ENCODE results near the gene TOLLIP.

The TOLLIP gene

DNA sequence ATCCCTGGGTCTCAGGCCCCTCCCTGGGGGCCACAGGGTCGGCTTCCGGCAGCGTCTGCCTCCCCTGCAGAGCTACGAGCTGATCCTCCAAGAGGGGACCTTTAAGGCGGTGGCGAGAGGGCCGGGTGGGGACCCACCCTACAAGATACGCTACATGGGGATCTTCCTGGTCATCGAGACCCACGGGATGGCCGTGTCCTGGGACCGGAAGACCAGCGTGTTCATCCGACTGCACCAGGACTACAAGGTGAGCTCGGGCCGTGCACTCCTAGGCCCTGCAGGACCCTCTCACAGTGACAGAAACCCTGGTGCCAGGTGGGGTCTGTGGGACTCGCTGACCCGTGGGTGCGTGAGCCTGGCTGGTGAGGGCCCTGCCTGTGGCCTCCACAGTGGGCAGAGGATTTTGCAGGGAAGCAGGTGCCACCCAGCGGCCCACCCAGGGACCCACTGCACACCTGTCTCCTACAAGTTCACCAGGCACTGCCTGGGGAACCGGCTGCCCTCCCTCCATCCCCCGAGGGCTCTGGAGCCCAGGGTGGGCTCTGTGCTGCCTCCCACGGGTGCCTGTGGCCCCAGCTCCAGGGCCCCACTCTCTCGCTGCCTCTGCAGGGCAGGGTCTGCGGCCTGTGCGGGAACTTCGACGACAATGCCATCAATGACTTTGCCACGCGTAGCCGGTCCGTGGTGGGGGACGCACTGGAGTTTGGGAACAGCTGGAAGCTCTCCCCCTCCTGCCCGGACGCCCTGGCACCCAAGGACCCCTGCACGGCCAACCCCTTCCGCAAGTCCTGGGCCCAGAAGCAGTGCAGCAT is 72.9 kb downstream of the TOLLIP start:
- peaks cover 0 to 32% (median 21%) of the 10 kb centered on the region in 11 experiments; a peak in 15 of 22 replicates for H3K27me3 ChIP-seq
- no peak overlapping the region for H3K9ac ChIP-seq
- H3K4me2 ChIP-seq = no peak overlapping the region
- no peaks in the 10 kb centered on the region for H3K36me3 ChIP-seq
- peaks cover 0 to 34% (median 2%) of the 10 kb centered on the region in 11 experiments; a peak in 9 of 22 replicates for H4K20me1 ChIP-seq
- no peak overlapping the region for H3K4me3 ChIP-seq
- no peak overlapping the region for H3K27ac ChIP-seq
- TF ChIP-seq Cebpa-rat (IDR thresholded peaks at IDR 0.05) = no peak
- peaks cover 0 to 10% (median 0%) of the 10 kb centered on the region in 10 experiments; a peak in 7 of 20 replicates for H3K4me1 ChIP-seq
- peaks cover 0 to 9% (median 3%) of the 10 kb centered on the region in 11 experiments; a peak in 8 of 22 replicates for H3K9me3 ChIP-seq (replicated peaks in 1 of 11)

DNA sequence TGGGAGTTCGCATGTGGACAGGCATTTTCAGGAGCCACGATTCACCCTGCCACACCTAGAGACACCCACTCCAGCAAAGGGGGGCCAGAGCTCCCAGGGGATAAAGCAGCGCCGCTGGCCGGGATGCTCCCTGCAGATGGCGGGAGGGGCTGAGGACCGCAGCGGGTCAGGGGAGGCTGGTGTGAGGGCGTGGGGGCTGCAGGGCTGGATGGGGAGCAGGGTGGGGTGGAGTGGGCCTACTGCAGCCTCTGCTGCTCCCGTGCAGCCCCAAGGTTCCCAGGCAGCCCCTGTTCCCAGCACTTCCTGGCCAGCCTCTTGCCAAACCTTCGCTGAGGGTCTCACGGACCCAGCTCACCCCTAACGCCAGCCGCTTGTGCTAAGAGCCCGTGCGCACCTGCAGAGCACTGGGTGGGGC is 73.5 kb downstream of the TOLLIP start:
- no peaks in the 10 kb centered on the region for H3K36me3 ChIP-seq
- H4K20me1 ChIP-seq = peaks cover 0 to 41% (median 4%) of the 10 kb centered on the region in 11 experiments; a peak in 10 of 22 replicates
- H3K4me3 ChIP-seq = no peak overlapping the region
- peaks cover 0 to 32% (median 21%) of the 10 kb centered on the region in 11 experiments; a peak in 15 of 22 replicates for H3K27me3 ChIP-seq
- no peak for TF ChIP-seq Cebpa-rat (IDR thresholded peaks at IDR 0.05)
- H3K9ac ChIP-seq = no peak overlapping the region
- H3K27ac ChIP-seq = no peak overlapping the region
- no peak overlapping the region for H3K4me2 ChIP-seq
- peaks cover 0 to 3% (median 0%) of the 10 kb centered on the region in 11 experiments; a peak in 1 of 22 replicates for H3K9me3 ChIP-seq (replicated peaks in 1 of 11)
- peaks cover 0 to 16% (median 6%) of the 10 kb centered on the region in 10 experiments; a peak in 8 of 20 replicates for H3K4me1 ChIP-seq

DNA sequence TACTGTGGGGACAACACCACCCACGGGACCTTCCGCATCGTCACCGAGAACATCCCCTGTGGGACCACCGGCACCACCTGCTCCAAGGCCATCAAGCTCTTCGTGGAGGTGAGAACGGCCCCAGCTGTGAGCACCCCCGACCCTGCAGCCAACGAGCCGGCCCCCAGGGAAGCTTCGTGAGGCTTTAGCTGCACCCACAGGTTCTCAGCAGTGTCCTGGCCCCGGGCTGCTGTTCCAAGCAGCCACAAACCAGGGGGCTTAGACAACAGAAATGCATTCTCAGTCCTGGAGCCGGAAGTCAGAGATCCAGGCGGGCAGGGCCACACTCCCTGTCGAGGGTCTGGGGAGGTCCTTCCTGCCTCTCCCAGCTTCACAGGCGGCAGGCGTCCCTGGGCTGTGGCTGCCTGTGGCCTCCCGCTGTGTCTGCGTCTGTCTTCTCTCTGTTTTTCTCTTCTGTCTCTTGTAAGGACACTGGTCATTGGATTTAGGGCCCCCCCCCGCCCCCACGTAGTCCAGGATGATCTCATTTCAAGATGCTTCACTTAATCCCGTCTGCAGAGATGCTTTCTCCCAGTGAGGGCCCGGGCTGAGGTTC is 74.0 kb downstream of the TOLLIP start:
- Histone ChIP-seq H3K27me3 (peaks cover 0 to 32% (median 21%) of the 10 kb centered on the region in 11 experiments; a peak in 15 of 22 replicates), H3K4me3 (no peak overlapping the region), H4K20me1 (peaks cover 0 to 43% (median 4%) of the 10 kb centered on the region in 11 experiments; a peak in 10 of 22 replicates)

DNA sequence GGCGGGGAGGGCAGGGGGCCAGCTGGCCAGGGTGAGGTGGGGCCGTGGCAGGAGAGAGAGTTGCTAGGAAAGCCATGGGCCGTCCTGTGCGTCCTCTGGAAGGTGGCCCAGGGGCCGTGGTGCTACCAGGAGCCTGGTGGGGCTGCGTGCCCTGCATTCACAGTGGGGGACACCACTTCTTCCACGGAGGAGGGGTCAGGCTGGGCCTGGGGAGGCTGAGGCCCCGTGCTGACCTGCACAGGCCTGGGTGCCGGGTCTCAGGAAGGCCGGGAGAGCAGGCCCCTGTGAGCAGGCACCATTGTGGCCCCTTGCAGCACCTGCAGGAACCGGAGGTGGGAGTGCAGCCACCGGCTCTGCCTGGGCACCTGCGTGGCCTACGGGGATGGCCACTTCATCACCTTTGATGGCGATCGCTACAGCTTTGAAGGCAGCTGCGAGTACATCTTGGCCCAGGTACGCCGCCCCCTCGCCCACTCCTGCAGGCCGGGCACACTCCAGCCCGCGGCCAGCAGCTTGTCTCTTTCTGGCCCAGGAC is 74.6 kb downstream of the TOLLIP start:
- peaks cover 0 to 48% (median 4%) of the 10 kb centered on the region in 11 experiments; a peak in 10 of 22 replicates for H4K20me1 ChIP-seq
- H3K4me1 ChIP-seq = peaks cover 0 to 19% (median 8%) of the 10 kb centered on the region in 10 experiments; a peak in 8 of 20 replicates
- H3K4me3 ChIP-seq = no peak overlapping the region
- TF ChIP-seq Cebpa-rat (IDR thresholded peaks at IDR 0.05) = no peak
- no peak overlapping the region for H3K27ac ChIP-seq
- peaks cover 0 to 32% (median 21%) of the 10 kb centered on the region in 11 experiments; a peak in 15 of 22 replicates for H3K27me3 ChIP-seq
- no peak overlapping the region for H3K4me2 ChIP-seq
- H3K9me3 ChIP-seq (replicated peaks in 1 of 11) = no peaks in the 10 kb centered on the region
- H3K9ac ChIP-seq = no peak overlapping the region
- H3K36me3 ChIP-seq = no peaks in the 10 kb centered on the region

More for the DNA sequence above, 74.0 kb downstream of the TOLLIP start:
- H3K27ac ChIP-seq = no peak overlapping the region
- H3K4me1 ChIP-seq = peaks cover 0 to 19% (median 8%) of the 10 kb centered on the region in 10 experiments; a peak in 8 of 20 replicates
- H3K9ac ChIP-seq = no peak overlapping the region
- H3K36me3 ChIP-seq = no peaks in the 10 kb centered on the region
- H3K4me2 ChIP-seq = no peak overlapping the region
- TF ChIP-seq Cebpa-rat (IDR thresholded peaks at IDR 0.05) = no peak
- H3K9me3 ChIP-seq (replicated peaks in 1 of 11) = no peaks in the 10 kb centered on the region

DNA sequence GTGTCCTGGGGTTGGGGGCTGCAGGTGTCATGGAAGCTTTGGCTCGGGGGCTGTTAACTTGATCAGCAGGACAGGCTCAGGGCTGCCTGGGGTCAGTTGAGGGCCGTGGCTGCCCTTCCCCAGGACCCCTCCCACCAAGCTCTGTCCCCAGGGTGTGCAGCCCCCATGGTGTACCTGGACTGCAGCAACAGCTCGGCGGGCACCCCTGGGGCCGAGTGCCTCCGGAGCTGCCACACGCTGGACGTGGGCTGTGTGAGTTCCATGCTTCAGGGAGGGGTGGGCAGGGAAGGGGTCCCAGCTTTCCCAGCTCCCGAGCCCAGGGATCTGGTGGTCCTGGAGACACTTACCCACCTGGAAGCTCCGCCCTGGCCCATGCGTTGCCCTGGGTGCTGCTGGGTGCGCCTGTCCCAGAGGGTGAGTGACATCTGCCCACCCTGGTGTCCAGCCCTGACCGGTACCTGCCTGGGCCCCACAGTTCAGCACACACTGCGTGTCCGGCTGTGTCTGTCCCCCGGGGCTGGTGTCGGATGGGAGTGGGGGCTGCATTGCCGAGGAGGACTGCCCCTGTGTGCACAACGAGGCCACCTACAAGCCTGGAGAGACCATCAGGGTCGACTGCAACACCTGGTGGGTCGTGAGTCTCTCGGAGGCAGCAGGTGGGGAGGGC is 75.2 kb downstream of the TOLLIP start:
- Histone ChIP-seq H3K27ac (no peak overlapping the region), H3K4me1 (peaks cover 0 to 19% (median 8%) of the 10 kb centered on the region in 10 experiments; a peak in 8 of 20 replicates), H3K9me3 (replicated peaks in 1 of 11) (no peaks in the 10 kb centered on the region), H3K4me3 (no peak overlapping the region), H3K36me3 (no peaks in the 10 kb centered on the region), H3K9ac (no peak overlapping the region), H4K20me1 (peaks cover 0 to 55% (median 4%) of the 10 kb centered on the region in 11 experiments; a peak in 10 of 22 replicates), H3K27me3 (peaks cover 0 to 32% (median 21%) of the 10 kb centered on the region in 11 experiments; a peak in 15 of 22 replicates), H3K4me2 (no peak overlapping the region)
- TF ChIP-seq Cebpa-rat (IDR thresholded peaks at IDR 0.05) = no peak

DNA sequence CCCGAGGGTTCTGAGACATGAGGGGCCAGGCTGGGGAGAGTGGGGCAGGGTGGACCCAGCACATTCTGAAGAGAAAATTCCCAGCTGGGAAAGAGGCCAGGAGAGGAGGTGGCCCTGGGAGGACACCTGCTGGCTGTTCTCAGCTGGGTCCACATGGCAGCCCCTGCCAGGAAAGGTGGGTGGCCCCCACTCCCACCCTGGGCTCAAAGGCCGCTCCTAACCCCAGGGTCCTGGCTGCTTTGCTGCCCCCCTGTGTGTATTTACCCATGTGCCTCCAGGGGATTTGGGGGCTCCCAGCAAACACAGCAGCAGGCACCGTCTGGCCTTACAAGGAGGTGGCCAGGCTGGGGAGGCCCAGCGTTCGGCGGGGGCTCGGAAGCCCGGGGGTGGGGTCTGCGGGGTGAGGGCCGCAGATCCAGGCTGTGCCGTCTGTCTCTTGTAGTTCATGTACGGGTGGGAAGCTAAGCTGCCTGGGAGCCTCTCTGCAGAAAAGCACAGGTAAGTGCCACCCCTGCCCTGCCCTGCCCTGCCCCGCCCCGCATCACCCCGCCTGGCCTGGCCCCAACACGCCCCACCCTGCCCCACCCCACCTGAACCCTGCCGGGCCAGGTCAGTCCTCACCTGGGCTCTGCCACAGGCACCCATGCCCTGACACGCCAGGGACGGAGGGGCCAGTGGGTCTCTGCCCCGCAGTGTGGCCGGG is 75.9 kb downstream of the TOLLIP start:
- Histone ChIP-seq H3K27ac (no peak overlapping the region), H3K27me3 (peaks cover 0 to 32% (median 21%) of the 10 kb centered on the region in 11 experiments; a peak in 15 of 22 replicates), H3K4me3 (no peak overlapping the region), H3K9me3 (replicated peaks in 1 of 11) (no peaks in the 10 kb centered on the region), H3K4me1 (peaks cover 0 to 19% (median 8%) of the 10 kb centered on the region in 10 experiments; a peak in 8 of 20 replicates), H3K4me2 (no peak overlapping the region), H3K9ac (no peak overlapping the region), H3K36me3 (no peaks in the 10 kb centered on the region), H4K20me1 (peaks cover 0 to 57% (median 4%) of the 10 kb centered on the region in 11 experiments; a peak in 9 of 22 replicates)
- TF ChIP-seq Cebpa-rat (IDR thresholded peaks at IDR 0.05) = no peak

DNA sequence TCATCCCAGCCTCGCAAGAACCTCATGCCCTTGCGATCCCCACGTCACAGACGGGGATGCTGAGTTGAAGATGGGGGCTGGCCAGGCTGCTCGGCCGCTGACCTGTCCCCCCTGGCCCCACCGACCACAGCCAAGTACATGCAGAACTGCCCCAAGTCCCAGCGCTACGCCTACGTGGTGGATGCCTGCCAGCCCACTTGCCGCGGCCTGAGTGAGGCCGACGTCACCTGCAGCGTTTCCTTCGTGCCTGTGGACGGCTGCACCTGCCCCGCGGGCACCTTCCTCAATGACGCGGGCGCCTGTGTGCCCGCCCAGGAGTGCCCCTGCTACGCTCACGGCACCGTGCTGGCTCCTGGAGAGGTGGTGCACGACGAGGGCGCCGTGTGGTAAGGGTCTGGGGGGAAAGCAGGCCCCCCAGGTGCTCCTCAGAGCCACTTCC is 76.5 kb downstream of the TOLLIP start:
- peaks cover 0 to 32% (median 21%) of the 10 kb centered on the region in 11 experiments; a peak in 15 of 22 replicates for H3K27me3 ChIP-seq
- H3K9me3 ChIP-seq (replicated peaks in 1 of 11) = no peaks in the 10 kb centered on the region
- peaks cover 0 to 62% (median 4%) of the 10 kb centered on the region in 11 experiments; a peak in 9 of 22 replicates for H4K20me1 ChIP-seq
- H3K4me1 ChIP-seq = peaks cover 0 to 23% (median 8%) of the 10 kb centered on the region in 10 experiments; a peak in 8 of 20 replicates
- no peak overlapping the region for H3K4me3 ChIP-seq
- H3K9ac ChIP-seq = no peak overlapping the region
- H3K27ac ChIP-seq = no peak overlapping the region
- TF ChIP-seq Cebpa-rat (IDR thresholded peaks at IDR 0.05) = no peak
- H3K4me2 ChIP-seq = no peak overlapping the region
- no peaks in the 10 kb centered on the region for H3K36me3 ChIP-seq
